Mucosa of stomach (tissue), 1 donor: ENCODE data around the gene TRPM6.
"Not testable (repeated sequence)": the region's sequence is repeated elsewhere in the genome, so short reads cannot be mapped to it uniquely, and the experiment has no call there.

Experiments used
- H3K27me3 ChIP-seq: one replicate; pipeline ENCODE4 v1.7.0; 2013; ENCODE audit warnings: mild to moderate bottlenecking, low read length; ENCODE audit not compliant: control insufficient read depth, insufficient read depth
- H3K36me3 ChIP-seq: one replicate; pipeline ENCODE4 v1.7.0; 2013; ENCODE audit warnings: low read length; ENCODE audit not compliant: control insufficient read depth, insufficient read depth
- H3K4me1 ChIP-seq: one replicate; pipeline ENCODE4 v1.7.0; 2013; ENCODE audit warnings: mild to moderate bottlenecking, low read length; ENCODE audit not compliant: control insufficient read depth, insufficient read depth
- H3K4me3 ChIP-seq: one replicate; pipeline ENCODE4 v1.7.0; 2013; ENCODE audit warnings: low read length
- H3K9ac ChIP-seq: one replicate; pipeline ENCODE4 v1.7.0; 2013; ENCODE audit warnings: mild to moderate bottlenecking, low read length, moderate library complexity
- H3K9me3 ChIP-seq: one replicate; pipeline ENCODE4 v1.7.0; 2013; ENCODE audit warnings: mild to moderate bottlenecking, low read length, moderate library complexity; ENCODE audit not compliant: control insufficient read depth
- donor health status: Pancreatic carcinoma.

TRPM6 gene

DNA sequence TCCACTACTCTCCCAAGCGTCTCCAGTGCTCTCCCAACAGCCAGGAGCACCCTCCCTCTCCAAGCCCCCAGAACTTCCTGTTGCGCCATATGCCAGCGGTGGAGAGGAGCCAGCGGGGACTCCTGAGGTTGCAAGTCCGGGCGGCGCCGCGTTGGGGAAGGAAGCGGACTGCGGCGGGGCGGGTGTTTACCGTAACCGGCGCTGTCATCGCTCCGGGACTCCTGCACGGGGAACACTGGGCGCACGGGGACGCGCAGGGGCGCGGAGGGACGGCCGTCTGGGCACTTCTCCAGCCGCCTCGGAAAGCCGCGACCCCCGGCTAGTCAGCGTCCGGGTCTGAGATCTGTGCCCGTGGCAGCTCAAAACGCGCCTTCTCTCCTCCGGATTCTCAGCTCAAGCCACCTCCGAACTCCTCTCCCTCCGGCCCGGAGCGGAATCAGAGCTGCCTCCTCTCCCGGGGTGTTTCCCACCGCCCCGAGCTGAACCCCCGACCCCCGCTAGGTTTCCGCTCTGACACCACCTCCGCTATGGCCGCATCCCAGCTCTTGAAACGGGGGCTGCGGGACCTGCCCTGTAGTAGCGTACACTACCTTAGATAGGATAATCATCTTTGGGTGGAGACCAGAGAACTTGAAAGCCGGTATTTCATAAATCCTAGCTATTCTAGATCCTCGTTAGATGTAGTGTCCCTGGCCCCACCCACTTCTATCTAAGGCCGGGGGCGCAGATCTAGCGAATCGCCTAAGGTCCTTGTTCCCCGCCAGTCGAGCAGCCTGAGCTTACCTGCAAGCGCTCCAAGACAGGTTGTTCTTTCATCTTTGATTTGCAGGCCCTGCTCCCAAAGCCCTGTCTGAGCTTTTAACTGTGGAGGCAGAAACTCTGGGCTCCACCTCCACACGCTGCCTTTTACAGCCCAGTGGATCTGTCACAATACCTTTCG, at the start of gene TRPM6:
TRPM6 (minus strand) TSS at position 881 of the 940 bp plus-strand sequence; CDS start at position 816, 65 bp downstream.
- Histone ChIP-seq H3K27me3 (peaks cover 15% of the 10 kb centered on the region), H3K4me1 (no peaks in the 10 kb centered on the region), H3K4me3 (peak within 1 kb of the TSS; percentile 58), H3K36me3 (no peaks in the 10 kb centered on the region), H3K9ac (peak within 1 kb of the TSS; percentile 56), H3K9me3 (no peaks in the 10 kb centered on the region)

DNA sequence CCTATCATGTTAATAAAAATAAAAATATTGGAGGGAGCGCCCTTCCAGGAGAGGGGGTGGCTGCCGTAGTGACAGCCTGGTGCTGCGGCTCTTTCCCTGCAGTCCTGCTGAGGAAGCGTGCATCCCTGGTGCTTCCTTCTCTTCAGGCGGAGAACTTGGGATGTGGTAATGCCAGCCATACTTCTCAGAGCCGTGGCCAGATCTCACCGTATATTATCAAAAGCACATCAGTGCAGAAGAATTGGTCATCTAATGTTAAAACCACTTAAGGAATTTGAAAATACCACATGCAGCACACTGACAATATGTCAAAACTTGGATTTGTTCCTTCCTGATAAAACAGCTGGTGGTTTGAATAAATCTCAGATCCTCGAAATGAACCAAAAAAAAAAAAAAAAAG, 47.3 kb upstream of the TRPM6 start:
- Histone ChIP-seq H3K9me3 (no peaks in the 10 kb centered on the region), H3K4me3 (no peak overlapping the region), H3K4me1 (no peaks in the 10 kb centered on the region), H3K27me3 (no peaks in the 10 kb centered on the region), H3K36me3 (no peaks in the 10 kb centered on the region), H3K9ac (no peak overlapping the region)

DNA sequence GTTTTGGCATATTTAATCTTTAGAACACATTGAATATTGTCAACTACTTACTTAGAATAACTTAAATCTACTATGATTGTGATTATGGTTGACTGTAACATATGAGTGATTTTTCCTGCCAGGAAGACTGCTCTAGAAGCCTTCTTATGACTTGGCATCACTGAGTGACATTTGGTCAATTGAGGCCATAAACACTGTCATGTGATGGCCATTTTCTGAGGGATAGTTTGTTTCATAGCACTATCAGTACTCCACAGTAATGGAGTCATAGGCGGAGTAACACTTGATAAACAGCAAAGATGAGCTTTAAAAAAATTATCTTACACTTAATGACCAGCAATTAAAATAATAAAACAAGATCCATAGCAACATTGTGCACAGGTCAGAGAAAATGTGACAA, 34.0 kb upstream of the TRPM6 start:
- no peak overlapping the region for H3K4me3 ChIP-seq
- no peaks in the 10 kb centered on the region for H3K27me3 ChIP-seq
- no peaks in the 10 kb centered on the region for H3K9me3 ChIP-seq
- H3K4me1 ChIP-seq: no peaks in the 10 kb centered on the region
- no peak overlapping the region for H3K9ac ChIP-seq
- no peaks in the 10 kb centered on the region for H3K36me3 ChIP-seq

GRCh38 chr9:74920944-74921626, 33.4 kb upstream of the TRPM6 start:
- Histone ChIP-seq H3K4me3 (no peak overlapping the region), H3K4me1 (no peaks in the 10 kb centered on the region), H3K9me3 (no peaks in the 10 kb centered on the region), H3K36me3 (no peaks in the 10 kb centered on the region), H3K27me3 (no peaks in the 10 kb centered on the region), H3K9ac (no peak overlapping the region)

GRCh38 chr9:74910036-74910435, 22.3 kb upstream of the TRPM6 start:
- H3K4me1 ChIP-seq: no peaks in the 10 kb centered on the region
- no peaks in the 10 kb centered on the region for H3K27me3 ChIP-seq
- no peaks in the 10 kb centered on the region for H3K36me3 ChIP-seq
- no peak overlapping the region for H3K4me3 ChIP-seq
- H3K9me3 ChIP-seq: no peaks in the 10 kb centered on the region
- no peak overlapping the region for H3K9ac ChIP-seq

- H3K9ac ChIP-seq: no peak overlapping the region
- H3K4me3 ChIP-seq: no peak overlapping the region
- H3K36me3 ChIP-seq: no peaks in the 10 kb centered on the region
- H3K27me3 ChIP-seq: no peaks in the 10 kb centered on the region
- H3K4me1 ChIP-seq: no peaks in the 10 kb centered on the region
- H3K9me3 ChIP-seq: no peaks in the 10 kb centered on the region
These were observed 20.9 kb upstream of the TRPM6 start for GRCh38 chr9:74908665-74909064.

- Histone ChIP-seq H3K36me3 (no peaks in the 10 kb centered on the region), H3K27me3 (no peaks in the 10 kb centered on the region), H3K9me3 (no peaks in the 10 kb centered on the region), H3K4me1 (no peaks in the 10 kb centered on the region), H3K4me3 (no peak overlapping the region), H3K9ac (no peak overlapping the region)
These were observed 19.4 kb upstream of the TRPM6 start for GRCh38 chr9:74907085-74907484.

- Histone ChIP-seq H3K27me3 (no peaks in the 10 kb centered on the region), H3K4me3 (no peak overlapping the region), H3K9me3 (no peaks in the 10 kb centered on the region), H3K9ac (no peak overlapping the region), H3K4me1 (no peaks in the 10 kb centered on the region), H3K36me3 (no peaks in the 10 kb centered on the region)
These were observed 13.3 kb upstream of the TRPM6 start for GRCh38 chr9:74901001-74901400.

GRCh38 chr9:74888449-74888848, 728 bp upstream of the TRPM6 start:
- H3K36me3 ChIP-seq, H3K4me1 ChIP-seq, H3K9ac ChIP-seq, H3K4me3 ChIP-seq, H3K9me3 ChIP-seq: not testable (repeated sequence)
- H3K27me3 ChIP-seq: peaks cover 15% of the 10 kb centered on the region

DNA sequence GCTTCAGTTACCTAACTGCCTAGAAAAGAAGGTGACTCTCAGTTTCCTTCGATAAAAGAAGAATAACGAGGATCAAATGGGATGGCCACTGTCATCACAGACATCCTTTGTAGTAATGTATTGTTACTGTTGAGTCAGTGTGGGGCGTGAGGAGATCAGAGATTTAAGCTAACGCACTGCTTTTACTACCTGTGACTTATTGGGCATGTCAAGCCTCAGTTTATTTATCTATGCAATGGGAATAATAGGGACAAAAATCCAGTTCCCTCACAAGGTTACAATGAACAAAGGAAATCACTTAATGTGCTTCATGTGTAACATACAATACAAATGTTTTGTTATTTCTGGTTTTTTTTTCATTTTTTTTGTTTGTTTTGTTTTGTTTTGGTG, 255 bp upstream of the TRPM6 start:
- Histone ChIP-seq H3K4me1 (no peaks in the 10 kb centered on the region), H3K4me3 (no peak overlapping the region), H3K9ac (no peak overlapping the region), H3K9me3 (no peaks in the 10 kb centered on the region), H3K36me3 (no peaks in the 10 kb centered on the region), H3K27me3 (peaks cover 15% of the 10 kb centered on the region)

DNA sequence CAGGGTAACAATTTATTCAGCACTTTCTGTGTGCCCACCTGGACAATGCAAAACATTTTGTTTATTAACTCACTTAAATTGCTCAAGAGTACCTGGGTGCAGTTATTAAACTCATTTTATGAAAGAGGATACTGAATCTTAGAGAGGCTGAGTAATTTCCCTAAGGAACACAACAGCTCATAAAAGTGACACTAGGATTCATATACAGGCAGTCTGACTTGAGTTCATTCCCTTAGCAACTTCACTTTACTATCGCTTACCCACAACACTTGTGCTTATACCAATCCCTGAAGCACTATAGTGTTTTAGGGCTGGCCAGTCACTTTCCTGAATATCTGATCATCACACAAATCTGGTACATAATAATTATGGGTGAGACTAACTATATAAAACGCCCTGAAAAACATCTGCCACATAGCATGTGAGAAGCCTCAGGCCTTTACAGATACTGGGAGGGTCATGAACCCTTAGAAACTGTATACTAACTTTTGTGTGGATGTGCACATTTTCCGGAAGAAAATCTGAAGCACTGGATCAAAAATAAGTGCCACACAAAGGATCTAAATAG, 11.3 kb downstream of the TRPM6 start:
- Histone ChIP-seq H3K27me3 (no peaks in the 10 kb centered on the region), H3K4me1 (no peaks in the 10 kb centered on the region), H3K9ac (no peak overlapping the region), H3K4me3 (no peak overlapping the region), H3K36me3 (no peaks in the 10 kb centered on the region), H3K9me3 (no peaks in the 10 kb centered on the region)

DNA sequence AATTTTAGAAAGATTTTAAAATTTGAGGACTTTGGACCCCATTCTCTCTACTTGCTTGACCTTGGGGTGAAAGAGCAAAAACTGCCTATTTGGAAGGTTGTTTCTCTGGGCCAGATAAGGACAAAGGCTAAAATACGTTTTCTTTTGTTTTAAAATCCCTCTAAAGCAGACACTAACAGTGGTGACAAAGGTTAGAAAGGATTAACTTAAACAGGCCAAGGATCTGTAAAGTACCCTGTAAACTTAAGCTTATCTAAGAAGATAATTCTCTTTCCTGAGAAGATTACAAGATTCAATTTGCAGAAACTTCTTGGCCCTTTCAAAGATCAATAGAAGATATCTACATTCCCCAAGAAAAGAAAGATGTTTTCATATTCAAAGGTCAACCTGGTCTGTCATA, 12.1 kb downstream of the TRPM6 start:
- no peaks in the 10 kb centered on the region for H3K27me3 ChIP-seq
- H3K36me3 ChIP-seq: no peaks in the 10 kb centered on the region
- no peak overlapping the region for H3K4me3 ChIP-seq
- H3K9me3 ChIP-seq: no peaks in the 10 kb centered on the region
- no peaks in the 10 kb centered on the region for H3K4me1 ChIP-seq
- H3K9ac ChIP-seq: no peak overlapping the region
